Activated naive CD8-positive, alpha-beta T cell treated with anti-CD3 and anti-CD28 coated beads, Interleukin-2, amount 50 U/mL, for 24 hours (primary cell): Measurements from ENCODE around the gene PFN3.

Experiments
- ATAC-seq: fragments of 150-1000 bp; cut with Tn5 transposase; one replicate; pipeline ENCODE4 v1.10.0; 2021
- DNase-seq: peaks from one replicate; pipeline ENCODE4 v3.0.0; 2021
- H3K27ac Mint-ChIP-seq: one replicate; pipeline ENCODE4 v1.8.0; 2021; ENCODE audit warnings: mild to moderate bottlenecking, mixed read lengths
- H3K27me3 Mint-ChIP-seq: one replicate; pipeline ENCODE4 v1.8.0; 2021; ENCODE audit warnings: mixed read lengths
- H3K36me3 Mint-ChIP-seq: one replicate; pipeline ENCODE4 v1.8.0; 2021; ENCODE audit warnings: low read depth, mixed read lengths
- H3K4me1 Mint-ChIP-seq: one replicate; pipeline ENCODE4 v1.8.0; 2021; ENCODE audit warnings: mixed read lengths
- H3K4me3 Mint-ChIP-seq: one replicate; pipeline ENCODE4 v1.8.0; 2021; ENCODE audit warnings: mild to moderate bottlenecking, moderate library complexity, mixed read lengths
- H3K9me3 Mint-ChIP-seq: one replicate; pipeline ENCODE4 v1.8.0; 2021; ENCODE audit warnings: mixed read lengths

Gene PFN3

GRCh38 chr5:177442066-177442826 lies 41.8 kb upstream of the PFN3 start:
- Mint-ChIP-seq H3K4me3 (no peak overlapping the region), H3K27me3 (no peaks in the 10 kb centered on the region), H3K36me3 (peaks cover 29% of the 10 kb centered on the region), H3K9me3 (no peaks in the 10 kb centered on the region), H3K27ac (peak overlapping the region; percentile 69), H3K4me1 (peaks cover 65% of the 10 kb centered on the region)
- DNase-seq (no peak), ATAC-seq (no peak)

- no peak for ATAC-seq
- H3K27me3 Mint-ChIP-seq, result no peaks in the 10 kb centered on the region
- peaks cover 72% of the 10 kb centered on the region for H3K4me1 Mint-ChIP-seq
- no peaks in the 10 kb centered on the region for H3K9me3 Mint-ChIP-seq
- no peak for DNase-seq
- H3K27ac Mint-ChIP-seq, result no peak overlapping the region
- H3K4me3 Mint-ChIP-seq, result no peak overlapping the region
- H3K36me3 Mint-ChIP-seq, result peaks cover 35% of the 10 kb centered on the region
Measured at GRCh38 chr5:177440990-177441780, 40.7 kb upstream of the PFN3 start.

DNA sequence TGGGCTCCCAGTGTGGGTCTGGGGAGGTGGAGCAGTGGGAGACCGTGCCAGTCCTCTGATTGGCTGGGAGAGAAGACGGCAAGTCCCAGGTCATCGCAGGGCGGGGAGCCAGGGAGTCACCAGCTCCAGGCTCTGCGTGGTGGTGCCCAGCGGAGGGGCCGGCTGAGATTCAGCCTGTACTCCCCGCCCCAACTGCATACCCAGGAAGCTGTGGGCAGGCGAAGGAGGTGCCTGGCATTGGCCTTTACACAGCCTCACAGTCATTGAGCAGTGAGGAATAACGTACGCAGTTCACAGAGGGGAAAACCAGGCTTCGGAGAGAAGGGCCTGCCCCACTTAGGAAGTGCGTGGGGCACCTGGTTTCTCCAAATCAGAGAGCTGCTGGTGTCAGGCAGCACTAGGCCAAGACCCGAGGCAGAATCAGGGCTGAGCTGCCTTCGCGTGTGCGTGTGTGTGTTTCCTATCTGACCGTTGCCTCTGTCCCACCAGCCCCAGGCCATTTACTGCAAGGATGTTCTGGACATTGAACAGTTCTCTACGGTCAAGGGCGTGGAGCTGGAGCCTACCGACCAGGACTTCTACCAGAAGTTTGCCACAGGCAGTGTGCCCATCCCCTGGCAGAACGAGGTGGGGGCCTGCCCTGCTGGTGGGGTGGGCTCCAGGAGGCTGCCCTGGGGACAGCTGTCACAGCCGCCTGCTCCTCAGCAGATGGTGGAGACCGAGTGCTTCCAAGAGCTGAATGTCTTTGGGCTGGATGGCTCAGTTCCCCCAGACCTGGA lies 39.9 kb upstream of the PFN3 start:
- peak; percentile 47 for DNase-seq
- peaks cover 40% of the 10 kb centered on the region for H3K36me3 Mint-ChIP-seq

GRCh38 chr5:177439518-177440053 lies 39.1 kb upstream of the PFN3 start:
- Mint-ChIP-seq H3K9me3 (no peaks in the 10 kb centered on the region), H3K27me3 (no peaks in the 10 kb centered on the region), H3K27ac (peak overlapping the region; percentile 48), H3K4me1 (peaks cover 68% of the 10 kb centered on the region), H3K36me3 (peaks cover 41% of the 10 kb centered on the region), H3K4me3 (no peak overlapping the region)
- ATAC-seq, result no peak
- no peak for DNase-seq

More for the DNA sequence above, 39.9 kb upstream of the PFN3 start:
- Mint-ChIP-seq H3K4me1 (peaks cover 69% of the 10 kb centered on the region), H3K4me3 (no peak overlapping the region), H3K9me3 (no peaks in the 10 kb centered on the region), H3K27ac (peak overlapping the region; percentile 48), H3K27me3 (no peaks in the 10 kb centered on the region)
- peak; percentile 75 for ATAC-seq

DNA sequence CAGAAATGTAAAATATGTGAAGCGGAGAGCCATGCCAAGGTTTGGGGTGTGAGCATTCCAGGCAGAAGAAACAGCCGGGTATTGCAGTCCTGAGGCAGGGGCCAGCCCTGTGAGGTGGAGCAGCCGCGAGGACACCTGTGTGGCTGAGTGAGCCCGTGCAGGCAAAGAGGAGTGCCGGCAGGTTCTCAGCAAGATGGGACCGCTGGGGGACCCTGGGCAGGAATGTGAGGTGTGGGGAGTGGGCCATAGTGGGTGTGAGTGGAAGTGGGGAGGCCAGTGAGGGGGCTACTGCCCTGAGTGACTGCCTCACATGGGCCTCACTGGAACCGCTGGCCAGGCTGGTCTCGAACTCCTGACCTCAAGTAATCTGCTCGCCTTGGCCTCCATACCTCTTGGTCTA lies 38.0 kb upstream of the PFN3 start:
- Mint-ChIP-seq H3K27ac (peak overlapping the region; percentile 32), H3K27me3 (no peaks in the 10 kb centered on the region), H3K4me1 (peaks cover 66% of the 10 kb centered on the region), H3K36me3 (peaks cover 46% of the 10 kb centered on the region), H3K4me3 (no peak overlapping the region), H3K9me3 (no peaks in the 10 kb centered on the region)
- DNase-seq (no peak), ATAC-seq (no peak)

DNA sequence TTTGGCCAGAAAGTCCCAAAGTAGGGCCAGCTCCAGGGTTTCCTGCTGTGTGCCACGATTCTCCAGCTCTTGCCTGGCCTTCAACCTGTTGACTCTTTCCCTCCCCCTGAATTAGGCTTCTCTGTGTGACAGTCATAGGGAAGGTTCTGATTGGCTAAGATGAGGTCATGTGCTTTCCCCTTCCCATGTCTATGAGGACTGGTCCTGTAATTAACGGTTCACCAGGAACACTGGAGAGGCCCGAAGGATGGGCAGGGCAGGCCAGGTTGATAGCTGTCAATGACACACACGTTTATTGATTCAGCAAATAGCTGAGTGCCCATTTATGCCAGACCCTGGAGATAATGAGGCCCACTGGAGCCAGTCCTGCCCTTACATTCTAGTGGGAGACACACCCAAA lies 37.2 kb upstream of the PFN3 start:
- no peaks in the 10 kb centered on the region for H3K27me3 Mint-ChIP-seq
- H3K4me3 Mint-ChIP-seq, result no peak overlapping the region
- DNase-seq (no peak), ATAC-seq (no peak)
- H3K36me3 Mint-ChIP-seq, result peaks cover 48% of the 10 kb centered on the region
- peak overlapping the region; percentile 42 for H3K27ac Mint-ChIP-seq
- peaks cover 71% of the 10 kb centered on the region for H3K4me1 Mint-ChIP-seq
- H3K9me3 Mint-ChIP-seq, result no peaks in the 10 kb centered on the region

DNA sequence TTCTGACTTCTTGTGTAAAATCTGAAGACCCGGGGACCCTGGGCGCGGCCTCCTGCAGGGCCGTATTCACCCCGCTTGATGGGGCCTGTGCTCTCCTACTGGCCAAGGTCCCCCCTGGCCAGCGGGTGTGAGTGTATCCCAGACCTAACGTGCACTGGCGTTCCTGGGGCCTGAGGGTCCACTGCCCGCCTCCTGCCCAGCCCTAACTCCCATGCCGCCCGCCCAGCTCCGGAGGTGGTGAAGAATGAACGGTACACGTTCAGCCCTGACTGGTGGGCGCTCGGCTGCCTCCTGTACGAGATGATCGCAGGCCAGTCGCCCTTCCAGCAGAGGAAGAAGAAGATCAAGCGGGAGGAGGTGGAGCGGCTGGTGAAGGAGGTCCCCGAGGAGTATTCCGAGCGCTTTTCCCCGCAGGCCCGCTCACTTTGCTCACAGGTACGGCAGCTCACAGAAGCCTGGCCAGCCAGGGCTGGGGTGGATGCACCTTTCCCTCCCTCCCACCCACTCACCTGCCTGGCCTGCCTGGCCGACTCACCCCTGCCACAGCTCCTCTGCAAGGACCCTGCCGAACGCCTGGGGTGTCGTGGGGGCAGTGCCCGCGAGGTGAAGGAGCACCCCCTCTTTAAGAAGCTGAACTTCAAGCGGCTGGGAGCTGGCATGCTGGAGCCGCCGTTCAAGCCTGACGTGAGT lies 35.5 kb upstream of the PFN3 start:
- H3K27me3 Mint-ChIP-seq, result no peaks in the 10 kb centered on the region
- peaks cover 82% of the 10 kb centered on the region for H3K4me1 Mint-ChIP-seq
- peaks cover 52% of the 10 kb centered on the region for H3K36me3 Mint-ChIP-seq
- H3K27ac Mint-ChIP-seq, result no peak overlapping the region
- ATAC-seq, result no peak
- no peak for DNase-seq
- no peaks in the 10 kb centered on the region for H3K9me3 Mint-ChIP-seq
- no peak overlapping the region for H3K4me3 Mint-ChIP-seq

DNA sequence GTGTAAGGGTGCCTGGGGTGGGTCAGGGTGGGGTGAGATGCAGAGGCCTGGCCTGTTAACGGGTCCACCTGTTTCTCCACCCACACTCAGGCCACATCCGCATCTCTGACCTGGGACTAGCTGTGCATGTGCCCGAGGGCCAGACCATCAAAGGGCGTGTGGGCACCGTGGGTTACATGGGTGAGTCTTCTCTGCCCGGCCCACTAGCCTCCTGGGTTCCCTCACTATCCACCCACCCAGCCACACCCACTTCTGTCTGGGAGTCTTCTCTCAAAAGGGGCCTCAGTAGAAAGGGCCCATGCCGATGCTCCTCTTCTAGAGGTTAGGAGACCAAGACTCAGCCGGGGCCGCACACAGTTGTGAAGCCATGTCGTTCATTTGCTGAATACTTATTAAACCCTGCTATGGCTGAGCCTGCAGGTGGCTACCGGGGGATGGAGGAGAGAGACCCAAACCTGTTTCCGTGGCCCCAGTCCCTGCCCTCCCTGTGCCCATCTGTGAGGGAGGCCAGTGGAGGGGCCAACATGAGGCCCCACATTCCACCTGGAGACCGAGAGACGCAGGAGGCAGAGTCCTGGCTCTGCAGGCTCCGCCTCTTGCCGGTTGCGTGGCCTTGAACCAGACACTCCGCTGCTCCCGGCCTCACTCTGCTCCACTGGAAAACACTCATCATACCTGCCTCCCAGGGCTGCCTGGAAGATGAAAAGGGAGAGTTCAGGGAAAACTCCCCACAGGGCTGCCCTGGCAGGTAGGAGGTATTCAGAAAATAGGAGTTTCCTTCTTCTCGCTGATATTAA lies 34.7 kb upstream of the PFN3 start:
- H3K4me1 Mint-ChIP-seq, result peaks cover 85% of the 10 kb centered on the region
- DNase-seq (no peak), ATAC-seq (no peak)
- no peaks in the 10 kb centered on the region for H3K9me3 Mint-ChIP-seq
- H3K36me3 Mint-ChIP-seq, result peaks cover 57% of the 10 kb centered on the region
- H3K27ac Mint-ChIP-seq, result peak overlapping the region; percentile 87
- no peaks in the 10 kb centered on the region for H3K27me3 Mint-ChIP-seq
- H3K4me3 Mint-ChIP-seq, result no peak overlapping the region

- H3K9me3 Mint-ChIP-seq, result no peaks in the 10 kb centered on the region
- peak overlapping the region; percentile 58 for H3K4me3 Mint-ChIP-seq
- peaks cover 56% of the 10 kb centered on the region for H3K36me3 Mint-ChIP-seq
- DNase-seq (peak; percentile 63), ATAC-seq (peak; percentile 67)
- H3K4me1 Mint-ChIP-seq, result peaks cover 85% of the 10 kb centered on the region
- H3K27me3 Mint-ChIP-seq, result no peaks in the 10 kb centered on the region
- H3K27ac Mint-ChIP-seq, result peak overlapping the region; percentile 87
Measured at GRCh38 chr5:177434437-177434836, 34.0 kb upstream of the PFN3 start.

DNA sequence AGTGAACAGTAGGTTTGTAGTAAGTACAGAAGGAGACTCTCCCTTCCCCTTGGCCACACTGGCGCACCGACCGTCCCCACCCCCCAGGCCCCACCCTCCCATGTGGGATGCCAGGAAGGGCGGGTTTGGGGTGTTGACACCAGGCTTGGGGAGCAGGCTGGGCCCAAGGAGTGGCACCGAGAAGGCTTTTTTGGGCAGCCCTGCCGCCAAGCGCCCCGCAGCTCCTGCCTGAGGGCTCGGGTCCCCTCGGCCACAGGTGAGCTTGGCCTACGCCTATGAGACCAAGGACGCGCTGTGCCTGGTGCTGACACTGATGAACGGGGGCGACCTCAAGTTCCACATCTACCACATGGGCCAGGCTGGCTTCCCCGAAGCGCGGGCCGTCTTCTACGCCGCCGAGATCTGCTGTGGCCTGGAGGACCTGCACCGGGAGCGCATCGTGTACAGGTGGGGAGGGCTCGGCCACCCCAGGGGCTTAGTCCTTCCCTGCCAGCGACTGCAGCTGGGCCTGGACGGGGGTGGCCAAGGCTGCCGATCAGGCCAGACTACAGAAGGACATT lies 33.3 kb upstream of the PFN3 start:
- no peak for DNase-seq
- H3K27me3 Mint-ChIP-seq, result no peaks in the 10 kb centered on the region
- H3K36me3 Mint-ChIP-seq, result peaks cover 56% of the 10 kb centered on the region

DNA sequence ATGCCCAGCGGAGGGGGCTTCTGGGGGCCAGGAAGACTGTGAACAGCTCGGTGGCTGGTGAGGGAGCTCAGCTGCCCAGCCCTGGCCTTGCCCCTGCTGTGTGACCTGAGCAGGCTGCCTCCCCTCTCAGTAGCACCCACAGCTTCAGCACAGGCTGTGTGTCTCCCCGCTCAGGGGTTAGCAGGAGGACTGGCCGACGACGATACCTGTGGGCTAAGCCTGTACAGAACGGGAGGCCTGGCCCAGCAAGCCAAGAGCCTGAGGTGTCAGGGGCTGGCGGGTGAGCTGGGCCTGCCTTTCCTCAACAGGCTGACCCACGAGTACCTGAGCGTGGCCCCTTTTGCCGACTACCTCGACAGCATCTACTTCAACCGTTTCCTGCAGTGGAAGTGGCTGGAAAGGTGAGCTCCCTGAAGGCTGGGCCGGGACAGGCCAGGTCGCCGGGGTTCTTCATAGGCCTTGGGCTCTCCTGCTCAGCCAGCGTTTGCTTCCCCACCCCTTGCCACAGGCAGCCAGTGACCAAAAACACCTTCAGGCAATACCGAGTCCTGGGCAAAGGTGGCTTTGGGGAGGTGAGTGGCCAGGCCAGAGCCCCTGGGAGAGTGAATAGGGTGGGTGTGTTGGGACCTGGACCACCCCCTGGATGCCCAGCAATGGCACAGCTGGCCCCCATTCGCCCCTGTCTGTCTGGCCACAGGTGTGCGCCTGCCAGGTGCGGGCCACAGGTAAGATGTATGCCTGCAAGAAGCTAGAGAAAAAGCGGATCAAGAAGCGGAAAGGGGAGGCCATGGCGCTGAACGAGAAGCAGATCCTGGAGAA lies 32.6 kb upstream of the PFN3 start:
- ATAC-seq, result no peak
- peaks cover 88% of the 10 kb centered on the region for H3K4me1 Mint-ChIP-seq
- no peaks in the 10 kb centered on the region for H3K27me3 Mint-ChIP-seq
- H3K9me3 Mint-ChIP-seq, result no peaks in the 10 kb centered on the region
- no peak for DNase-seq
- peak overlapping the region; percentile 60 for H3K27ac Mint-ChIP-seq
- peak overlapping the region; percentile 91 for H3K4me3 Mint-ChIP-seq
- H3K36me3 Mint-ChIP-seq, result peaks cover 51% of the 10 kb centered on the region

More for the DNA sequence above, 33.3 kb upstream of the PFN3 start:
- Mint-ChIP-seq H3K4me1 (peaks cover 86% of the 10 kb centered on the region), H3K27ac (peak overlapping the region; percentile 87), H3K9me3 (no peaks in the 10 kb centered on the region), H3K4me3 (peak overlapping the region; percentile 58)
- no peak for ATAC-seq

- peak overlapping the region; percentile 91 for H3K4me3 Mint-ChIP-seq
- no peaks in the 10 kb centered on the region for H3K9me3 Mint-ChIP-seq
- H3K36me3 Mint-ChIP-seq, result peaks cover 51% of the 10 kb centered on the region
- peak; percentile 3 for ATAC-seq
- peak; percentile 71 for DNase-seq
- peaks cover 88% of the 10 kb centered on the region for H3K4me1 Mint-ChIP-seq
- no peaks in the 10 kb centered on the region for H3K27me3 Mint-ChIP-seq
- peak overlapping the region; percentile 87 for H3K27ac Mint-ChIP-seq
Measured at GRCh38 chr5:177432143-177432838, 31.8 kb upstream of the PFN3 start.
